SK-N-MC (cell line): Measurements from ENCODE around the gene AP3B1.

Experiments used
- EZH2 ChIP-seq: fragments of 200-600 bp; sonication (generic); IDR thresholded peaks from one replicate; pipeline ENCODE4 v1.6.1; 2017; ENCODE audit warnings: antibody characterized with exemption
- FOXP2 ChIP-seq: optimal IDR thresholded peaks from 2 replicates; pipeline ENCODE3; 2011; ENCODE audit warnings: mild to moderate bottlenecking, moderate library complexity; ENCODE audit not compliant: insufficient read depth; ENCODE audit errors: extremely low read length, control extremely low read depth
- POLR2AphosphoS5 ChIP-seq: IDR thresholded peaks from 2 replicates; pipeline ENCODE4 v1.6.1; 2012; ENCODE audit warnings: mild to moderate bottlenecking, low read depth, low read length, borderline replicate concordance

GRCh38 chr5:78162253-78162862 is 132.1 kb downstream of the AP3B1 start:
- TF ChIP-seq EZH2 (no peak), POLR2AphosphoS5 (no peak), FOXP2 (no peak)
